HepG2 (cell line): ENCODE results near the gene NCOA3. TPM values are rescaled to one million over a fixed set of nuclear protein-coding genes. Genes with fewer than 3 reads are reported as not detected.
A peak's percentile ranks its signal among the peaks of the same experiment; 100 is the strongest.

Experiments
- E2F2 ChIP-seq: sonication (generic); formaldehyde crosslinking; IDR thresholded peaks from 2 replicates; pipeline ENCODE4 v1.4.0; 2020; ENCODE audit warnings: missing genetic modification reagents, borderline replicate concordance
- GLI4 ChIP-seq: sonication (generic); formaldehyde crosslinking; IDR thresholded peaks from 2 replicates; pipeline ENCODE4 v1.5.1; 2020; ENCODE audit warnings: missing genetic modification reagents, mild to moderate bottlenecking, moderate library complexity, borderline replicate concordance
- GPBP1L1 ChIP-seq: sonication (generic); formaldehyde crosslinking; IDR thresholded peaks from 2 replicates; pipeline ENCODE4 v1.5.0; 2020; ENCODE audit warnings: mild to moderate bottlenecking, missing genetic modification reagents
- NFE2L2 ChIP-seq: fragments of 150-350 bp; IDR thresholded peaks from 2 replicates; pipeline ENCODE4 v1.6.1; 2014; ENCODE audit warnings: low read length
- NFYC ChIP-seq: IDR thresholded peaks from 2 replicates; pipeline ENCODE4 v1.6.1; 2016; ENCODE audit warnings: missing genetic modification reagents, missing compliant biosample characterization
- TCF7 ChIP-seq: sonication (generic); IDR thresholded peaks from 2 replicates; pipeline ENCODE4 v1.6.1; 2016; ENCODE audit warnings: antibody characterized with exemption, low read depth
- THRA ChIP-seq: sonication (generic); formaldehyde crosslinking; IDR thresholded peaks from 2 replicates; pipeline ENCODE4 v1.4.0; 2020; ENCODE audit warnings: missing genetic modification reagents, borderline replicate concordance
- ZIK1 ChIP-seq: sonication (generic); formaldehyde crosslinking; IDR thresholded peaks from 2 replicates; pipeline ENCODE4 v1.5.0; 2020; ENCODE audit warnings: mild to moderate bottlenecking, low read depth, missing genetic modification reagents, borderline replicate concordance
- ZNF446 ChIP-seq: sonication (generic); formaldehyde crosslinking; IDR thresholded peaks from 2 replicates; pipeline ENCODE4 v1.5.0; 2020; ENCODE audit warnings: mild to moderate bottlenecking, missing genetic modification reagents
- ZNF557 ChIP-seq: sonication (generic); formaldehyde crosslinking; IDR thresholded peaks from 2 replicates; pipeline ENCODE4 v1.4.0; 2020; ENCODE audit warnings: missing genetic modification reagents
- polyA plus RNA-seq, 8 experiments: library from polyadenylated mRNA; depleted of rRNA in 3 of 8; stranded (reverse) in 7 of 8; unstranded in 1 of 8; fragments of >200 nt; fragmentation: Illumina TruSeq in 4 of 8; extraction: Trizol in 4 of 8; gene quantifications; 2 replicates each; pipeline versions ENCODE4 v1.2.1 to v1.2.3, GENCODE V29; 2011 to 2016; ENCODE audit warnings: low read depth in 4 of 8, missing spikeins in 1 of 8, mixed read lengths in 1 of 8; ENCODE audit not compliant: insufficient read depth in 1 of 8
- total RNA-seq, 5 experiments: library from RNA; depleted of rRNA; stranded (reverse); fragments of >200 nt; fragmentation: Illumina TruSeq; extraction: Trizol; gene quantifications; 2 replicates each; pipeline ENCODE4 v1.2.3, GENCODE V29; 2016; ENCODE audit warnings: low read depth in 1 of 5
- TF ChIP-seq, protein P1 (sequence below): sonication (generic); formaldehyde crosslinking; IDR thresholded peaks from 2 replicates; pipeline ENCODE4 v1.5.1; 2020; ENCODE audit warnings: missing genetic modification reagents, mild to moderate bottlenecking, borderline replicate concordance
- TF ChIP-seq, protein P2 (sequence below): sonication (generic); formaldehyde crosslinking; IDR thresholded peaks from 2 replicates; pipeline ENCODE4 v1.8.1; 2023; ENCODE audit warnings: missing genetic modification reagents, mild to moderate bottlenecking, borderline replicate concordance
- TF ChIP-seq, protein P3 (sequence below): sonication (generic); formaldehyde crosslinking; IDR thresholded peaks from 2 replicates; pipeline ENCODE4 v1.5.0; 2020; ENCODE audit warnings: mild to moderate bottlenecking, missing genetic modification reagents, borderline replicate concordance

The NCOA3 gene
- total and polyA plus RNA-seq, 2 of the 13 experiments (the other 11 are each of a cell fraction or from before 2014, with no cell fraction given) = 35.0 to 56.8 TPM

DNA sequence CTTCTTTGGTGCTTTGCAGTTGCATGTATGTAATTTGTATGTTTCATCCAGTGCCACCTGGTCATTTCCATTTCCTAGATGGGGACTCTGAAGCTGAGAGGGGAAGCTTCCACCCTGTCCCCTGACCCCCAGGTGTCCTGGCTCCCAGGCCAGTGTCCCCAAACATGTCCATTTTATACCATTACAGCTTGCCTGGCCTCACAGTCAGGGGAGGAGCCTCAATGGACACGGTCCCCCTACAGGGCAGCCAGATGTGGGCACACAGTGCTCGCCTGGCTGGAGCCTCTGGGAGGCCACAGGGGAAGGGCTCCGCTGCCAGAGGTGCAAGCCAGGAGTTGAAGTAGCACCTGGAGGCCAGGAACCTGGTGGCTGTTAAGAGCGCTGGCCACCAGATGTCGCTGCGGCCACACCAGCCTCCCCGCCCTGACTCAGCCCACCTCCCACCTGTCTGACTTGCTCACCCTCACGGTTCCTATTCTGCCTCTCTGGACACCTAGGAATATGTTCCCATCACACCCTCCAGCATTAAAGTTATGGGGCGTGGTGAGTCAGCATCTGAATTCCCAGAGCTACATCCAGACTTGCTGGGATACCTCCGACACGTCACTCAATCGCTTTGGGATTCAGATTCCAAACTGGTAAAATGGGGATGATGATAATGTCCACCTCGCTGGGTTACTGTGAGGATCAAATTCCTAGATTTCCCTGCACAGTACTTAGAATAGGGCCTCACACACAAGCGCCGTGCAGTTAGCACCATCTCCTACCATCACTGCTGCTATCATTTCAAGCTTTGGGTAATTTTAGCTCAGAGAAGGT is 176.2 kb downstream of the NCOA3 start (continued):
- TF ChIP-seq E2F2 (no peak), NFYC (CRISPR knock-in tag) (no peak), ZNF446 (CRISPR knock-in tag) (no peak), ZNF557 (CRISPR knock-in tag) (no peak), GPBP1L1 (CRISPR knock-in tag) (no peak), ZIK1 (CRISPR knock-in tag) (0 out of 2 replicates have a peak, but pooled peaks have one; percentile 49), GLI4 (no peak), NFE2L2 (0 out of 2 replicates have a peak, but pooled peaks have one; percentile 22), THRA (CRISPR knock-in tag) (peak; percentile 71), TCF7 (no peak)
- TF ChIP-seq, protein P1, sequence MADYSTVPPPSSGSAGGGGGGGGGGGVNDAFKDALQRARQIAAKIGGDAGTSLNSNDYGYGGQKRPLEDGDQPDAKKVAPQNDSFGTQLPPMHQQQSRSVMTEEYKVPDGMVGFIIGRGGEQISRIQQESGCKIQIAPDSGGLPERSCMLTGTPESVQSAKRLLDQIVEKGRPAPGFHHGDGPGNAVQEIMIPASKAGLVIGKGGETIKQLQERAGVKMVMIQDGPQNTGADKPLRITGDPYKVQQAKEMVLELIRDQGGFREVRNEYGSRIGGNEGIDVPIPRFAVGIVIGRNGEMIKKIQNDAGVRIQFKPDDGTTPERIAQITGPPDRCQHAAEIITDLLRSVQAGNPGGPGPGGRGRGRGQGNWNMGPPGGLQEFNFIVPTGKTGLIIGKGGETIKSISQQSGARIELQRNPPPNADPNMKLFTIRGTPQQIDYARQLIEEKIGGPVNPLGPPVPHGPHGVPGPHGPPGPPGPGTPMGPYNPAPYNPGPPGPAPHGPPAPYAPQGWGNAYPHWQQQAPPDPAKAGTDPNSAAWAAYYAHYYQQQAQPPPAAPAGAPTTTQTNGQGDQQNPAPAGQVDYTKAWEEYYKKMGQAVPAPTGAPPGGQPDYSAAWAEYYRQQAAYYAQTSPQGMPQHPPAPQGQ = no peak
- TF ChIP-seq, protein P2, sequence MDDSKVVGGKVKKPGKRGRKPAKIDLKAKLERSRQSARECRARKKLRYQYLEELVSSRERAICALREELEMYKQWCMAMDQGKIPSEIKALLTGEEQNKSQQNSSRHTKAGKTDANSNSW (CRISPR knock-in tag) = no peak
- TF ChIP-seq, protein P3, sequence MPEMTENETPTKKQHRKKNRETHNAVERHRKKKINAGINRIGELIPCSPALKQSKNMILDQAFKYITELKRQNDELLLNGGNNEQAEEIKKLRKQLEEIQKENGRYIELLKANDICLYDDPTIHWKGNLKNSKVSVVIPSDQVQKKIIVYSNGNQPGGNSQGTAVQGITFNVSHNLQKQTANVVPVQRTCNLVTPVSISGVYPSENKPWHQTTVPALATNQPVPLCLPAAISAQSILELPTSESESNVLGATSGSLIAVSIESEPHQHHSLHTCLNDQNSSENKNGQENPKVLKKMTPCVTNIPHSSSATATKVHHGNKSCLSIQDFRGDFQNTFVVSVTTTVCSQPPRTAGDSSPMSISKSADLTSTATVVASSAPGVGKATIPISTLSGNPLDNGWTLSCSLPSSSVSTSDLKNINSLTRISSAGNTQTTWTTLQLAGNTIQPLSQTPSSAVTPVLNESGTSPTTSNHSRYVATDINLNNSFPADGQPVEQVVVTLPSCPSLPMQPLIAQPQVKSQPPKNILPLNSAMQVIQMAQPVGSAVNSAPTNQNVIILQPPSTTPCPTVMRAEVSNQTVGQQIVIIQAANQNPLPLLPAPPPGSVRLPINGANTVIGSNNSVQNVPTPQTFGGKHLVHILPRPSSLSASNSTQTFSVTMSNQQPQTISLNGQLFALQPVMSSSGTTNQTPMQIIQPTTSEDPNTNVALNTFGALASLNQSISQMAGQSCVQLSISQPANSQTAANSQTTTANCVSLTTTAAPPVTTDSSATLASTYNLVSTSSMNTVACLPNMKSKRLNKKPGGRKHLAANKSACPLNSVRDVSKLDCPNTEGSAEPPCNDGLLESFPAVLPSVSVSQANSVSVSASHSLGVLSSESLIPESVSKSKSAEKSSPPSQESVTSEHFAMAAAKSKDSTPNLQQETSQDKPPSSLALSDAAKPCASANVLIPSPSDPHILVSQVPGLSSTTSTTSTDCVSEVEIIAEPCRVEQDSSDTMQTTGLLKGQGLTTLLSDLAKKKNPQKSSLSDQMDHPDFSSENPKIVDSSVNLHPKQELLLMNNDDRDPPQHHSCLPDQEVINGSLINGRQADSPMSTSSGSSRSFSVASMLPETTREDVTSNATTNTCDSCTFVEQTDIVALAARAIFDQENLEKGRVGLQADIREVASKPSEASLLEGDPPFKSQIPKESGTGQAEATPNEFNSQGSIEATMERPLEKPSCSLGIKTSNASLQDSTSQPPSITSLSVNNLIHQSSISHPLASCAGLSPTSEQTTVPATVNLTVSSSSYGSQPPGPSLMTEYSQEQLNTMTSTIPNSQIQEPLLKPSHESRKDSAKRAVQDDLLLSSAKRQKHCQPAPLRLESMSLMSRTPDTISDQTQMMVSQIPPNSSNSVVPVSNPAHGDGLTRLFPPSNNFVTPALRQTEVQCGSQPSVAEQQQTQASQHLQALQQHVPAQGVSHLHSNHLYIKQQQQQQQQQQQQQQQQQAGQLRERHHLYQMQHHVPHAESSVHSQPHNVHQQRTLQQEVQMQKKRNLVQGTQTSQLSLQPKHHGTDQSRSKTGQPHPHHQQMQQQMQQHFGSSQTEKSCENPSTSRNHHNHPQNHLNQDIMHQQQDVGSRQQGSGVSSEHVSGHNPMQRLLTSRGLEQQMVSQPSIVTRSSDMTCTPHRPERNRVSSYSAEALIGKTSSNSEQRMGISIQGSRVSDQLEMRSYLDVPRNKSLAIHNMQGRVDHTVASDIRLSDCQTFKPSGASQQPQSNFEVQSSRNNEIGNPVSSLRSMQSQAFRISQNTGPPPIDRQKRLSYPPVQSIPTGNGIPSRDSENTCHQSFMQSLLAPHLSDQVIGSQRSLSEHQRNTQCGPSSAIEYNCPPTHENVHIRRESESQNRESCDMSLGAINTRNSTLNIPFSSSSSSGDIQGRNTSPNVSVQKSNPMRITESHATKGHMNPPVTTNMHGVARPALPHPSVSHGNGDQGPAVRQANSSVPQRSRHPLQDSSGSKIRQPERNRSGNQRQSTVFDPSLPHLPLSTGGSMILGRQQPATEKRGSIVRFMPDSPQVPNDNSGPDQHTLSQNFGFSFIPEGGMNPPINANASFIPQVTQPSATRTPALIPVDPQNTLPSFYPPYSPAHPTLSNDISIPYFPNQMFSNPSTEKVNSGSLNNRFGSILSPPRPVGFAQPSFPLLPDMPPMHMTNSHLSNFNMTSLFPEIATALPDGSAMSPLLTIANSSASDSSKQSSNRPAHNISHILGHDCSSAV (CRISPR knock-in tag) = no peak
